HCT116 (cell line): ENCODE results near the gene IL9.

Experiments used
- CEBPB ChIP-seq: IDR thresholded peaks from 2 replicates; pipeline ENCODE4 v1.6.1; 2012; ENCODE audit warnings: low read depth
- CTCF ChIP-seq, 3 experiments: fragments of 200-600 bp in 1 of 3; sonication (generic) in 1 of 3; IDR thresholded peaks in 2 of 3; conservative IDR thresholded peaks in 1 of 3; 2 replicates each; pipeline ENCODE4 v1.5.1; 2012 to 2017; ENCODE audit warnings: low read depth in 2 of 3, low read length in 2 of 3, antibody characterized with exemption in 1 of 3, borderline replicate concordance in 1 of 3, control low read depth in 1 of 3, mild to moderate bottlenecking in 1 of 3, mixed read lengths in 1 of 3, mixed run types in 1 of 3, moderate library complexity in 1 of 3; ENCODE audit not compliant: insufficient read depth in 1 of 3
- EZH2 ChIP-seq: fragments of 200-600 bp; sonication (generic); IDR thresholded peaks from 2 replicates; pipeline ENCODE4 v1.6.1; 2017; ENCODE audit warnings: antibody characterized with exemption, mixed run types
- EZH2phosphoT487 ChIP-seq: fragments of 200-600 bp; IDR thresholded peaks from 2 replicates; pipeline ENCODE4 v1.6.1; 2018; ENCODE audit warnings: antibody characterized with exemption, borderline replicate concordance
- POLR2A ChIP-seq: IDR thresholded peaks from 2 replicates; pipeline ENCODE4 v1.7.0; 2011; ENCODE audit warnings: borderline replicate concordance; ENCODE audit not compliant: insufficient read depth, insufficient read length; ENCODE audit errors: extremely low read depth
- POLR2AphosphoS5 ChIP-seq: IDR thresholded peaks from 2 replicates; pipeline ENCODE4 v1.6.1; 2011; ENCODE audit warnings: mild to moderate bottlenecking, low read depth, low read length, moderate library complexity
- RAD21 ChIP-seq: IDR thresholded peaks from 2 replicates; pipeline ENCODE4 v1.6.1; 2012; ENCODE audit warnings: low read depth, mild to moderate bottlenecking
- SIN3A ChIP-seq: IDR thresholded peaks from 2 replicates; pipeline ENCODE4 v1.6.1; 2012; ENCODE audit warnings: low read depth
- SP1 ChIP-seq: IDR thresholded peaks from 2 replicates; pipeline ENCODE4 v1.6.1; 2012; ENCODE audit warnings: low read depth
- SRF ChIP-seq: IDR thresholded peaks from 2 replicates; pipeline ENCODE4 v1.6.1; 2012; ENCODE audit warnings: low read depth
- YY1 ChIP-seq: IDR thresholded peaks from 2 replicates; pipeline ENCODE4 v1.6.1; 2011; ENCODE audit warnings: low read length, low read depth, moderate library complexity, mild to moderate bottlenecking; ENCODE audit not compliant: insufficient replicate concordance; ENCODE audit errors: extremely low read depth

- TF ChIP-seq CTCF (IDR thresholded peaks at IDR 0.05 in 2 of 3, conservative IDR thresholded peaks at IDR 0.05 in 1 of 3; ENCODE audit: borderline replicate concordance in 1 of 3, insufficient read depth in 1 of 3, low read depth in 2 of 3, low read length in 2 of 3) (no peak), EZH2 (no peak), SP1 (no peak), SRF (no peak), SIN3A (no peak), CEBPB (no peak), EZH2phosphoT487 (no peak), POLR2A (no peak), RAD21 (no peak), POLR2AphosphoS5 (no peak), YY1 (no peak)
These were observed 25.7 kb upstream of the IL9 start for GRCh38 chr5:135921388-135921787.
